AG09309 (cell line): ENCODE data around the gene FUT6.
"Not testable (repeated sequence)": the region's sequence is repeated elsewhere in the genome, so short reads cannot be mapped to it uniquely, and the experiment has no call there.

Experiments
- DNase-seq: peaks from one replicate; pipeline ENCODE4 v3.0.0-alpha.2; 2010; ENCODE audit warnings: low read depth
- H3K4me3 ChIP-seq: 2 replicates; pipeline ENCODE4 v1.5.1; 2011; ENCODE audit warnings: mild to moderate bottlenecking, low read depth, low read length, moderate library complexity; ENCODE audit not compliant: control insufficient read depth
- TF ChIP-seq, protein P1 (sequence below): IDR thresholded peaks from 2 replicates; pipeline ENCODE4 v1.5.1; 2011; ENCODE audit warnings: mild to moderate bottlenecking, low read depth, low read length, inconsistent platforms; ENCODE audit not compliant: insufficient read depth, control insufficient read depth; ENCODE audit errors: missing control alignments

Gene FUT6

DNA sequence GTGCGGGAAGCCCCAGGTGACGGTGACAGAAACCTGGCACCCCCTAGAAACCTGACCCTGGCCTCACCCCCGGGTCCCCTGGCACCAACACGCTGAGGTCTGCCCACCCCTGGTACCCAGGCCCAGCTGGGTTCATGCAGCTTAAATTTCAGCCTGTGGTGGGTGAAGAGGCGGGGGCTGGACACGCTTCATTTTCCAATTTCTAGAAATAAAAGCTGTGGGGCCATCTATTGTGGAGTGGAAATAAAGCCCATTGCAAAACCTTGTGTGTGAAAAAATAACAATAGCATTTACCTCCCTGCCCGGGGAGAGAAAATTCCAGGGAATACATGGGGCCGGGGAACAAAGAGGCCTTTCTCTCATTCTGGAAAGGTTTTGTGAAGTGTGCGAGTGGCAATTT lies 38.4 kb upstream of the FUT6 start:
- DNase-seq, result no peak
- H3K4me3 ChIP-seq, result no peak overlapping the region
- TF ChIP-seq, protein P1, sequence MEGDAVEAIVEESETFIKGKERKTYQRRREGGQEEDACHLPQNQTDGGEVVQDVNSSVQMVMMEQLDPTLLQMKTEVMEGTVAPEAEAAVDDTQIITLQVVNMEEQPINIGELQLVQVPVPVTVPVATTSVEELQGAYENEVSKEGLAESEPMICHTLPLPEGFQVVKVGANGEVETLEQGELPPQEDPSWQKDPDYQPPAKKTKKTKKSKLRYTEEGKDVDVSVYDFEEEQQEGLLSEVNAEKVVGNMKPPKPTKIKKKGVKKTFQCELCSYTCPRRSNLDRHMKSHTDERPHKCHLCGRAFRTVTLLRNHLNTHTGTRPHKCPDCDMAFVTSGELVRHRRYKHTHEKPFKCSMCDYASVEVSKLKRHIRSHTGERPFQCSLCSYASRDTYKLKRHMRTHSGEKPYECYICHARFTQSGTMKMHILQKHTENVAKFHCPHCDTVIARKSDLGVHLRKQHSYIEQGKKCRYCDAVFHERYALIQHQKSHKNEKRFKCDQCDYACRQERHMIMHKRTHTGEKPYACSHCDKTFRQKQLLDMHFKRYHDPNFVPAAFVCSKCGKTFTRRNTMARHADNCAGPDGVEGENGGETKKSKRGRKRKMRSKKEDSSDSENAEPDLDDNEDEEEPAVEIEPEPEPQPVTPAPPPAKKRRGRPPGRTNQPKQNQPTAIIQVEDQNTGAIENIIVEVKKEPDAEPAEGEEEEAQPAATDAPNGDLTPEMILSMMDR, result no peak

DNA sequence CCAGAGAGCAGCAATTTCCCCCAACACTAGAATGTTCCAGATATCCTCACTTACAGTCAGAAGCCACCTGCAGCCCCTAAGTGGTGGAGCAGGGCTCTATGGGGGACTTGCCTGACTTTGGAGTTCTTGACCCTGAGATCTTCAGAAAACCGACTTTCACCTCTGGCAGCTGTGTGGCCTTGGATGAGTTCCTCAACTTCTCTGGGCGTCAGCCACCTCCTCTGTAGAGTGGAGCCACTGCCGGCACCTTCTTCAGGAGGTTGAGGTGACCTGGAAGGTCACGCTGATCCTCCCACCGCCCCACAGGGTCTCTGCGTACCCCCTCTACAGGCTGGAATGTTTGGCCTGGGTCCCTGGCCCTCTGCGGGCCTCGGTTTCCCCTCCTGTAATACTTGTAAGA lies 37.9 kb upstream of the FUT6 start:
- TF ChIP-seq, protein P1, result no peak
- H3K4me3 ChIP-seq, result no peak overlapping the region
- DNase-seq, result no peak

DNA sequence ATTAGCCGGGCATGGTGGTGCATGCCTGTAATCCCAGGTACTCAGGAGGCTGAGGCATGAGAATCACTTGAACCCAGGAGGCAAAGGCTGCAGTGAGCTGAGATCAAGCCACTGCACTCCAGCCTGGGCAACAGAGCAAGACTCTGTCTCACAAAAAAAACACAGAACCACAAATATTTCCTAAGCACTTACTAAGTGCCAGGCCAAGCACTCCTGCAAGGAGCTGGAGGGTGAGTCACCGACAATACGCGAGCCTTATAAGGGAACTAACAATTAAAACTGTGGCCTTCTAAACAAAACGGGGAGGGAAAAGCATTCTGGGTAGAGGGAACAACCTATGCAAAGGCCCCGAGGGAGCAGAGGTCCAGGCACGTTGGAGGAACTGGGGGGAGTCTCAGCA lies 35.0 kb upstream of the FUT6 start:
- H3K4me3 ChIP-seq, DNase-seq: not testable (repeated sequence)

DNA sequence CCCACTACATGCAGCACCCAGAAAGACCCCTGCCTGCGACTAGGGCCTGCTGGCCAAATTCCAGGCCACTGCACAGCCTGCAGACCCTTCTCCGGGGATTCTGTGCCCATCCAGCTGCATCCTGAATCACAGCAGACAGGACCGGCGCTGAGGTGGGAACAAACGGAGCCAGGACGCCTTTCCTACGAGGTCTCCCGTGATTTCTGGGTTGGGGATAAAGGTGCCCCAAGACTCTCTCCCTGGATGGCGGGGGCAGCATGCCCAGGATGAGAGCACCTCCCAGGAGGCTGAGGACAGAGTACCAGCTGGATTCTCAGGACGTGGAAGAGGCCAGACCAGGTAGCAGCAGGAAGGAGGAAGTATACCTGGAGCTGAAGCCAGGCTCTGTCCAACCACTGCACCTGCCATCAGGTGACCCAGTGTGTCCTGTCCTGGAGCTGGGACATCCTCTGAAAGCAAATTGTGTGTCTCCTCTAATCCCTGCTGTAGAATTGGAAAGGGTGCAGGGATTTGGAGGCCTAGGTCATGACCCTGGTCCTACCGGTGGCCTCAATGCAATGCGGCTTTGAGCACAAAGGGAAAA lies 34.2 kb upstream of the FUT6 start:
- DNase-seq, result no peak
- H3K4me3 ChIP-seq, result no peak overlapping the region
- TF ChIP-seq, protein P1, result no peak

DNA sequence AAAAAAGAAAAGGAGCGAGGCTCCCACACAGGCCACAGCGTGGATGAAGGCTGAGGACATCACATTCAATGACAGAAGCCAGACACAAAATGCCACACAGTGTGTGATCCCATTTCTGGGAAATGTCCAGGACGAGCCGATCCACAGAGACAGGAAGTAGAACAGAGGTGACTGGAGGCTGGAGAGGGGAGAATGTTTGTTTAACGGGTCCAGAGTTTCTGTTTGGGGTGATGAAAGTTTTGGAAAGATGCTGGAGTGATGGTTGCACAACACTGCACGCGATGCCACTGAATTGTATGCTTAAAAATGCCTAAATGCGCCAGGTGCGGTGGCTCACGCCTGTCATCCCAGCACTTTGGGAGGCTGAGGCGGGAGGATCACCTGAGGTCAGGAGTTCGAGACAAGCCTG lies 31.5 kb upstream of the FUT6 start:
- no peak overlapping the region for H3K4me3 ChIP-seq
- TF ChIP-seq, protein P1, result no peak
- no peak for DNase-seq

DNA sequence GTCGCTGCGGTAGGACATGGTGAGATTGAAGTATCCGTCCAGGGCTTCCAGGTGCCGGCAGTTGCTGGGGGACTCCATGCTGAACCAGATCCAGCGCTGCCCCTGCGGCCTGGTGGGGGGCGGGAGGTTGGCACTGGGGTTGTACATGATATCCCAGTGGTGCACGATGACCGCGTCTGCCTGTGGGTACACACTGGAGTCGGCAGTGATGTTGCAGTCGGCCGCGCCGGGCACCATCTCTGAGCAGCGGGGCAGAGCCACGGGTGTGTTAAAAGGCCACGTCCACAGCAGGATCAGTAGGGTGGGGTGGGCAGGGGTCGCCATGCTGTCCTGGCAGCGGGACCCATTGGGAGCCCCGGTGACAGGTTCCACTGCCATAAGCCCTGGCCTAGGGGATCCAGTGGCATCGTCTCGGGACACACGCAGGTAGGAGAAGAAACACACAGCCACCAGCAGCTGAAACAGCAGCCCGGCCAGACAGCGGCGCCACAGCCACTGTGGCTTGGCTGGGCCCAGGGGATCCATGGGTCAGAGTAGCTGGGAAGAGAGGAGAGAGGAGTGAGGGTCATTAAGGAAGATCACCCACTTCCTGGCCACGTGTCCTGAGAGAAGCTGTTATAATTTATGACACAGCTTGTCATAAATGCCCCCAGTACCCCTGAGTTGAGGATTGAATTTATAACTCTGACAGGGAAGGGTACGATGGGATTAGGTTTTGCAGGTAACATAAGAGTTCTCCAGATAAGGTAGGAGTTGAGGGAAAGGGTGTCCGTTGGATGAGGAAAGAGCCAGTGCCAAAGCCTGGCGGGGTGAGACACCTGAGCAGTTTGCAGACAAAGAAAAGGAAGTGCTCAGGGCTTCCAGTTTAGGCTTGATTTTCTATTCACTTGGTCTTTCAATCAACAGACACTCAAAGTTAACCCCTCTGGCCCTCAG lies 28.0 kb upstream of the FUT6 start:
- no peak for DNase-seq
- TF ChIP-seq, protein P1, result no peak
- no peak overlapping the region for H3K4me3 ChIP-seq

DNA sequence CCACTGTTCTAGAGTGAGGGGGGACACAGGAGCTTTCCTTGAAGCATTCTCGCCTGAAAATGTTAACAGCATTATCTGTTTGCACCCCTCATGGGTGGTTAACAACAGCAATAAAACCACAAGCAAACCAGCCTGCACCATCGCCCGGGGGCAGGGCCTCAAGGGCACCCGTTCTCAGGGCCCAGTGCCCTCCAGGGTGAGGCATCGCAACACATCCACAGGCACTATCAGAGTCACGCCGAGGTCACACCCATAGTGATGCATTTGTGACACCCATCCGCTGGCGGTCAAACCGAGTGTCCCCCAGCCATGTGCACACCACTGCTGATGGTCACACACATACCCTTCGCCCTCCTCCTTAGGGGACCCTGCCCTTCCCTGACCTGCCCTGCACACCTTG lies 26.3 kb upstream of the FUT6 start:
- DNase-seq, result no peak
- TF ChIP-seq, protein P1, result no peak
- no peak overlapping the region for H3K4me3 ChIP-seq
